Measurements from ENCODE around the gene CCDC187. TPM values are rescaled to one million over a fixed set of nuclear protein-coding genes. Genes with fewer than 3 reads are reported as not detected.

Gene CCDC187
- total and polyA plus RNA-seq, 2 of the 13 experiments (the other 11 are each of a cell fraction or from before 2014, with no cell fraction given): 0.03 to 0.13 TPM

GRCh38 chr9:136286987-136287379 lies 16.9 kb downstream of the CCDC187 start:
- ChIA-PET CTCF (ENCODE audit: low intra/inter-chr PET ratio, low total read pairs) (no interaction called here), POLR2A (interaction anchor here (1.6 kb wide), 1 partner anchor 19 kb away, joined by 4 read pairs; no protein-coding TSS in a partner anchor)
- H3K27ac ChIP-seq (ENCODE audit: extremely low read length, insufficient read depth, low read length): no peak overlapping the region
- no peak overlapping the region for H3K4me2 ChIP-seq (ENCODE audit: low read depth, low read length)
- intact Hi-C loops (cut with micrococcal nuclease; ENCODE audit: unreplicated experiment) (no loop called here), in situ Hi-C loops (cut with HindIII; ENCODE audit: extremely low pct_ligation_motif_present, low pct_unique_long_range_greater_than_20kb) (loop anchor here (10.0 kb wide), 1 partner anchor 112 kb away; no protein-coding TSS in a partner anchor)
- no peaks in the 10 kb centered on the region for H3K36me3 ChIP-seq (replicated peaks in 1 of 2; ENCODE audit: control insufficient read depth in 1 of 2, insufficient read depth in 2 of 2, low read length in 2 of 2)
- no peaks in the 10 kb centered on the region for H4K20me1 ChIP-seq (ENCODE audit: insufficient read depth, low read length)
- peaks cover 17 to 79% of the 10 kb centered on the region in 2 experiments for H3K27me3 ChIP-seq (ENCODE audit: control insufficient read depth in 1 of 2, insufficient read depth in 2 of 2, low read length in 2 of 2)
- H2AFZ ChIP-seq (ENCODE audit: low read length): no peak overlapping the region
- ATAC-seq: no peak
- no peak for FAIRE-seq
- BruUV-seq (replicated peaks): no TSS peak
- H3K4me1 ChIP-seq (ENCODE audit: insufficient read depth, low read length): peaks cover 8% of the 10 kb centered on the region; the same call in 1 of the 2 replicates
- TF ChIP-seq EZH2 (conservative IDR thresholded peaks at IDR 0.05; ENCODE audit: low read depth, low read length) (0 out of 2 replicates have a peak, but pooled peaks have one; percentile 46), NONO (IDR thresholded peaks at IDR 0.05) (no peak), NONO (CRISPR knock-in tag; conservative IDR thresholded peaks at IDR 0.05) (no peak), ZNF121 (CRISPR knock-in tag; IDR thresholded peaks at IDR 0.05) (no peak)
- no peaks in the 10 kb centered on the region for H3K79me2 ChIP-seq (ENCODE audit: insufficient read depth, low read length)
- no peaks in the 10 kb centered on the region for H3K9me3 ChIP-seq (ENCODE audit: low read length)
- DNase-seq (ENCODE audit: low spot score): no peak
- WGBS (ENCODE audit: low lambda C conversion rate): 29% methylated on average over 11 of the region's 13 CpGs
- no peak overlapping the region for H3K9ac ChIP-seq (ENCODE audit: insufficient read depth, low read depth, low read length)
- H3K4me3 ChIP-seq (replicated peaks in 1 of 3; ENCODE audit: insufficient read depth in 1 of 3, low read depth in 2 of 3, low read length in 3 of 3): no peak overlapping the region

GRCh38 chr9:136286359-136286986 lies 17.4 kb downstream of the CCDC187 start:
- Histone ChIP-seq H3K4me1 (ENCODE audit: insufficient read depth, low read length) (peaks cover 8% of the 10 kb centered on the region; the same call in 1 of the 2 replicates), H3K4me3 (replicated peaks in 1 of 3; ENCODE audit: insufficient read depth in 1 of 3, low read depth in 2 of 3, low read length in 3 of 3) (no peak overlapping the region), H3K9me3 (ENCODE audit: low read length) (no peaks in the 10 kb centered on the region), H3K27me3 (ENCODE audit: control insufficient read depth in 1 of 2, insufficient read depth in 2 of 2, low read length in 2 of 2) (peaks cover 15 to 77% of the 10 kb centered on the region in 2 experiments), H4K20me1 (ENCODE audit: insufficient read depth, low read length) (no peaks in the 10 kb centered on the region), H3K4me2 (ENCODE audit: low read depth, low read length) (no peak overlapping the region), H3K36me3 (replicated peaks in 1 of 2; ENCODE audit: control insufficient read depth in 1 of 2, insufficient read depth in 2 of 2, low read length in 2 of 2) (no peaks in the 10 kb centered on the region), H3K27ac (ENCODE audit: extremely low read length, insufficient read depth, low read length) (no peak overlapping the region), H2AFZ (ENCODE audit: low read length) (no peak overlapping the region), H3K79me2 (ENCODE audit: insufficient read depth, low read length) (no peaks in the 10 kb centered on the region), H3K9ac (ENCODE audit: insufficient read depth, low read depth, low read length) (no peak overlapping the region)
- POLR2A ChIA-PET: no interaction called here
- DNase-seq (ENCODE audit: low spot score) (no peak), ATAC-seq (no peak), FAIRE-seq (no peak)
- 31% methylated on average over 13 of the region's 30 CpGs for WGBS (ENCODE audit: low lambda C conversion rate)
- CTCF ChIA-PET (ENCODE audit: low intra/inter-chr PET ratio, low total read pairs): no interaction called here
- intact Hi-C loops (cut with micrococcal nuclease; ENCODE audit: unreplicated experiment): no loop called here
- no TSS peak for BruUV-seq (replicated peaks)
- in situ Hi-C loops (cut with HindIII; ENCODE audit: extremely low pct_ligation_motif_present, low pct_unique_long_range_greater_than_20kb): loop anchor here (10.0 kb wide), 1 partner anchor 112 kb away; no protein-coding TSS in a partner anchor
- TF ChIP-seq ELF3 (CRISPR knock-in tag; IDR thresholded peaks at IDR 0.05) (no peak), ZSCAN30 (CRISPR knock-in tag; IDR thresholded peaks at IDR 0.05) (no peak), ZNF446 (CRISPR knock-in tag; IDR thresholded peaks at IDR 0.05) (no peak), PBX2 (CRISPR knock-in tag; IDR thresholded peaks at IDR 0.05) (no peak), ZHX1 (CRISPR knock-in tag; IDR thresholded peaks at IDR 0.05; ENCODE audit: low read depth) (no peak), ZNF784 (CRISPR knock-in tag; IDR thresholded peaks at IDR 0.05; ENCODE audit: borderline replicate concordance) (no peak), ZNF275 (CRISPR knock-in tag; IDR thresholded peaks at IDR 0.05; ENCODE audit: borderline replicate concordance) (no peak)
